Epithelial cell of alveolus of lung (primary cell): ENCODE results near the gene SPRYD4. TPM values are rescaled to one million over a fixed set of nuclear protein-coding genes. Genes with fewer than 3 reads are reported as not detected.

Experiments used
- total RNA-seq: library from RNA; depleted of rRNA; stranded (reverse); fragments of >200 nt; gene quantifications from 2 replicates; pipeline ENCODE4 v1.2.1, GENCODE V29; 2015

Gene SPRYD4
- total RNA-seq: 1.0 and 1.2 TPM in 2 replicates

GRCh38 chr12:56468216-56469006, at the start of gene SPRYD4:
TSS of gene SPRYD4 (plus strand) at chr12:56468578. CDS start at chr12:56468592, 14 bp downstream.

GRCh38 chr12:56448860-56449621, 19.3 kb upstream of the SPRYD4 start, which contains the start of gene TIMELESS:
TSS of gene TIMELESS (minus strand) at chr12:56449426. CDS start at chr12:56434170, 15,256 bp downstream.

GRCh38 chr12:56454557-56454956, 13.8 kb upstream of the SPRYD4 start, which contains the start of gene MIP:
TSS of gene MIP (minus strand) at chr12:56454657. CDS start at chr12:56454613, 44 bp downstream.

GRCh38 chr12:56488041-56488955, 19.9 kb downstream of the SPRYD4 start, which contains the start of gene GLS2:
TSS of gene GLS2 (minus strand) at chr12:56488161. CDS start at chr12:56488118, 43 bp downstream.

GRCh38 chr12:56521590-56522371, 53.4 kb downstream of the SPRYD4 start, which contains the start of gene RBMS2:
TSS of gene RBMS2 (plus strand) at chr12:56521820. CDS start at chr12:56522024, 204 bp downstream.

Other genes with a start within 250 kb of the SPRYD4 start
- gene RNF41, start 246.7 kb upstream of the SPRYD4 start, total RNA-seq: 57.2 and 76.5 TPM in 2 replicates
- gene NABP2, start 244.2 kb upstream of the SPRYD4 start, total RNA-seq: 48.4 and 60.4 TPM in 2 replicates
- not detected in 2 replicates for gene SLC39A5, start 238.5 kb upstream of the SPRYD4 start, total RNA-seq
- gene ANKRD52, start 210.2 kb upstream of the SPRYD4 start, total RNA-seq: 14.5 and 16.9 TPM in 2 replicates
- gene COQ10A, start 201.6 kb upstream of the SPRYD4 start, total RNA-seq: 8.8 and 11.3 TPM in 2 replicates
- 109 and 134 TPM in 2 replicates for gene CS, start 168.2 kb upstream of the SPRYD4 start, total RNA-seq
- 95.7 and 112 TPM in 2 replicates for gene CNPY2, start 152.6 kb upstream of the SPRYD4 start, total RNA-seq
- gene PAN2, start 134.6 kb upstream of the SPRYD4 start, total RNA-seq: 9.1 and 38.4 TPM in 2 replicates
- 0.13 and 0.56 TPM in 2 replicates for gene IL23A, start 129.7 kb upstream of the SPRYD4 start, total RNA-seq
- 90.0 and 173 TPM in 2 replicates for gene STAT2, start 108.5 kb upstream of the SPRYD4 start, total RNA-seq
- not detected in 2 replicates for gene APOF, start 105.7 kb upstream of the SPRYD4 start, total RNA-seq
- gene TIMELESS, start 19.2 kb upstream of the SPRYD4 start, total RNA-seq: 7.9 and 14.1 TPM in 2 replicates
- not detected in 2 replicates for gene MIP, start 13.9 kb upstream of the SPRYD4 start, total RNA-seq
- 0.13 TPM in 1 of 2 replicates, not detected in the other for gene GLS2, start 19.6 kb downstream of the SPRYD4 start, total RNA-seq
- gene RBMS2, start 53.2 kb downstream of the SPRYD4 start, total RNA-seq: 25.3 and 26.5 TPM in 2 replicates
- gene BAZ2A, start 161.7 kb downstream of the SPRYD4 start, total RNA-seq: 29.7 and 43.0 TPM in 2 replicates
- gene ATP5F1B, start 177.4 kb downstream of the SPRYD4 start, total RNA-seq: 452 and 486 TPM in 2 replicates
- gene PTGES3, start 219.7 kb downstream of the SPRYD4 start, total RNA-seq: 97.6 and 113 TPM in 2 replicates